Activated CD4-positive, CD25-positive, alpha-beta regulatory T cell treated with anti-CD3 and anti-CD28 coated beads, Interleukin-2, amount 50 U/mL, for 16 hours (primary cell): ENCODE measurements around the gene CTNNA2.

Source experiments
- DNase-seq: peaks from one replicate; pipeline ENCODE4 v3.0.0-alpha.2; 2020; ENCODE audit warnings: low read depth, low spot score

CTNNA2 gene

DNA sequence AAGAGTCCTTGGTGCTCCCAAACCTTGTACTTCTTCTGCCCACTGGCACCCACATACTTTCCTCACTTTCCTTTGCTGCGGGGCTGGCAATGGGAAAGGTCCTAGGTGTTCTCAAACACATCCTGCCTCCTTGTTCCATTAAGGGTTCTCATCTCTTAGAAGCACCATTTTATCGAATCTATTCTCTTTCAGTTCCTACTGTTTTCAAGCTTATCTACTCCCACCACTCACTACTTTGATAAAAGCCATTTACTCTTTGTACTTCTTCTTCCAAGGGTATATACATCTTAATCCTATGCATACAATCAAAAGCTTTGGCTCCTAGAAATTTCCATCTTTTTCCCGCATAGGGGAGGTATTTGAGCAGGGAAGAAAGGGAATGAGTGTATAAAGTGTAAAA lies 868.8 kb downstream of the CTNNA2 start:
- no peak for DNase-seq

DNA sequence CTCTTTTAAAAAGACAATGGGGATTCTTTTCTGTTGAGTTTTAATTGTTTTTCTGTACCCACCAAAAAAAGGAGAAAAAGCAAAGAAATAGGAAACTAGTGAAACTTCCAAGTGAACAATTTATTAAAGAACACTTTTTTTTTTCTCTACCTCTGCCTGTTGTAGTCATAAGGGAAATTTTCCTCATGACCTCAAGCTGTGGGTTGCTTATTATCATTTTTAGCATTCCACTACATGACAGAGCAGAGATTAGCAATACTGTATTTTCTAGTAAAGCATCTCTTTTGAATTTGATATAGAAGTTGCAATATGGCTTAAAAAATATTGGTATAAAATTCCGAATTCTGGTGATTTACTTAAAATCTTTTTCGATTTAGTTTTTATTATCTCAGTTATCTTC lies 879.6 kb downstream of the CTNNA2 start:
- DNase-seq: no peak

DNA sequence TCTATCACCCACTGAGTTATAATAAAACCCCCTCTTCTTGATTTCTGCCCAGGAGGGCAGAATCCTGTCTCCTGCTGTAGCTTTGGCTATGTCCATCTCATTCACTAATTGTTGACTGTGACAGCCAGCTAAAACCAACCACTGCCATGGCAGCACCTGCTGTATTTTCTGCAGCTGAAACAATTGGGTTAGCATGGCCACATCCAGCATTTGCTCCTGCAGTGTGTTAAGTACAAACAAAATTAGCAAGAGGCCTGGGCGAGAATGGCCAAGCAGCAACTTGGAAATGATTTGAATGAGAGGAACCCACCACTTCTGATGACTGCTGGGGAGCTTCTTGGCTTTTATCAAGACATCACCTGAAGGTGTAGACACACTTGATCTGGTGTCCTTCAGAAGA lies 881.1 kb downstream of the CTNNA2 start:
- no peak for DNase-seq

DNA sequence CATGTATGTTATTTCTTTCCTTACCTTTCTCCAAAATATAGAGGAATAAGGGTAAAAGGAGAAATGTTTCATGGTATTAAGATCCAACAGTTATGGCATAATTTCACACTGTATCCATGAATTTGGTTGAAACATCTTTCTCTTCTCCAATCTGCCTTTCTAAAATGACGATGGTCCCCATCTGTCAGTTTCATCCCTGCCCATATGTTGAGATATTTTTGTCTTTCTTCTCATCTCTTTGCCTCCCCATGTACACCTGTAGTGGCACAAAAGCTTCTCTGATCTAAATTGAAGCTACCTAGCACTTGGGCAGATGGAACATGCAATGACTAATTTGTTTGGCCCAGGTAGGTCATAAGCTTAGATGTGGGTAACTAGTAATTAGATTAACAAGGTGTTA lies 882.4 kb downstream of the CTNNA2 start:
- no peak for DNase-seq

DNA sequence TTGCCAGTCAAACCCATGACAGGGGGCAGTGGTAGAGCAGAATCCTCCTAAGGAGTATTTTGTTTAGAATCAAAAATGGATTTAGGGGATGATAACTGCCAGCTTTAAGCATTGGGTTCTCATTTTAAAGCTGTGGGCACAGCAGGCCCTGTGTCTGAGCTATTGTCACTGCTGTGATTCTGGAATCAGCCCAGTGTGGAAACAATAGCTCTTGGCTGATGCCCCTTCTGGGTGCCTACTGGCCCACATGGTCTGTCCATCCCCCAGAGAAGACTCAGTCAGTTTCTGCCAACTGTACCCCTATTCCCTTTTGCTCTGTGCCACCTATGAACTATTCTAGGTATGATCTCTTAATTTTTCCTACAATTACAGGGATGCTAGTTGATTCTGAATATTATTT lies 883.4 kb downstream of the CTNNA2 start:
- DNase-seq: no peak

DNA sequence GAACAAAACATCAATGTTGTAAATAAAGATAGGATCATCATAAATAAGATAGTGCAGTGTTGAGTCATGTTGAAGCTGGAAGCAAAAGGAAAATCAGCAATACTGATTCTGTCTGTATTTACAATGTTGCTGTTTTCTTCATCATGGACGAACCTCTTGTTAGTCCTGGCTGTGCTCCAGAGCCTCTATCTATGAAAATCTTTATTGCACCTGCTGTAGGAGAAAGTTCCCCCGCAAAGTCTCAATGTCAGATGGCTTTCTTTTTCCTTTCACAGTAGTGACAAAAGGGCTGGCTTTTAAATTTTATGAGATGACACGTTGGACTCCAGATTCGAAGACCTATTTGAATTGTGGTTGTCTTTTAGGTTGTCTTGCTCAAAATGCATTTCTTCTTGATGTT lies 890.2 kb downstream of the CTNNA2 start:
- no peak for DNase-seq

DNA sequence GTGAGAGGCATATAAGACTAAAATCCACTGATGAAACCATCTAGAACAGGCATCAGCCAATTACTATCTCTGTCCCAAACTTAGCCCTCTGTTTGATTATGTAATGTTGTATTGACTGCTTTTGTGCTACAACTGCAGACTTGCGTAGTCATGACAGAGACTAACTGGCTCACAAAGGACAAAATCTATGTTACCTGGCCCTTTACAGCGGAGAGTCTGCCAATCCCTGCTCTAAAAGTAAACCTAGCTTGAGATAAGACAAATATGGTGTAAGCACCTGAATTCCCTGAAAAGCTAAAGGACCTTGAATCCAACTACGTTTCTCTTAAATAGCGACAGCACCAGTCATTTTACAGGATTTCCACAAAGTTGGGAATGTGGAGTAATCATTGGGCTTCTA lies 894.5 kb downstream of the CTNNA2 start:
- no peak for DNase-seq

DNA sequence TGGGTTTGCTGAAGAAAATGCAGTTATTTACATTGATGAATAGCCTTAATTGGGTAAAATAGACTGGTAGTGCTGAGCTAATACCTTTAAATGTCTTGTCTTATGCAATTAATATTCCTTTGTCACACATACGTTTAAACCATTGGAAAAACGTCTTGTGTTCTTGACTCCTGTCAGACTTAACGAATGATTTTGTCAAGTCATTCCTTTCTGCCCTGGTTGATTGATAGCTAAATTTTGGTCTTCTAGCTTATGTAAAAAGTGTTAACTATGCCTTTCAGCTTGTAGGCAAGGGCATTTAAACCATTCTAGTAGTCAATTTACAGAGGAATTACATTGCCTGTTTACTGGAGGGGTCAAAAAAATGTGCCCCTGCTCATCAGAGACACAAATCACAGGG lies 897.5 kb downstream of the CTNNA2 start:
- no peak for DNase-seq

DNA sequence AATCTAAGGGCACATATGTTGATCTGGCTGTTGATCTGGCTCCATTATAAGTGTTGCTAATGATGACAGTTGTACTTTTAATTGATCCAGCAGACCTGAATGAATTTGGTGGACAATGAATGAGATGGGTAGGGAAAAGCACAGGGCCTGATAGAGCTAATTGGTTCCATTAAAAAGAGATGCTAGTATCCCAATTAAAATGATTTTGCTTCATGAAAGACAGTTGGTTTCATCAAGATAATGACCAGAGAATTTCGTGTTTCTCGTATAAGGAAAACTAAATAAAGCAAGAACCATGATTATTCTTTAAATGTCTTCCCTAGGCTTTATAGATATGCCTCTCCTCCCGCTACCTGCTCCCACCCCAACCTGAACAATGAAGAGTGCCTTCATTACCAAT lies 900.3 kb downstream of the CTNNA2 start:
- no peak for DNase-seq

DNA sequence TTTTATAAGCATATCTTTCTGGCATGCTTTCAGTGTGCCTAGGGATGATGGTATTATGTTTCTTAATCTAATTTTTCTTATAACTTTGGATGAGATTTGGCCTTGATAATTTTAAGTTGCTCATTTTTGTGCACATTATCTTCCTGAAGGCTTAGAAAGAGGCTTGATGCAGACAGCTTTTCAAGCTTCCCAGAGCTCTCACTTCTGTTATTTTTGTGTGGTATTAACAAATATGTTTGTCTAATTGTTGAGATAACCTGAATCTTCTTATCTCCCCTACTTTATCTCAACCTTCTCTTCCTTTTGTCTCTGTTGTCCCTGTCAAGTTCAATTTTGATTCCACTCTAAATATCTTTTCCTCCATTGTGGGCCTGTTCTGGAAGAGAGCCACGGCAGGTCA lies 904.9 kb downstream of the CTNNA2 start:
- DNase-seq: no peak

DNA sequence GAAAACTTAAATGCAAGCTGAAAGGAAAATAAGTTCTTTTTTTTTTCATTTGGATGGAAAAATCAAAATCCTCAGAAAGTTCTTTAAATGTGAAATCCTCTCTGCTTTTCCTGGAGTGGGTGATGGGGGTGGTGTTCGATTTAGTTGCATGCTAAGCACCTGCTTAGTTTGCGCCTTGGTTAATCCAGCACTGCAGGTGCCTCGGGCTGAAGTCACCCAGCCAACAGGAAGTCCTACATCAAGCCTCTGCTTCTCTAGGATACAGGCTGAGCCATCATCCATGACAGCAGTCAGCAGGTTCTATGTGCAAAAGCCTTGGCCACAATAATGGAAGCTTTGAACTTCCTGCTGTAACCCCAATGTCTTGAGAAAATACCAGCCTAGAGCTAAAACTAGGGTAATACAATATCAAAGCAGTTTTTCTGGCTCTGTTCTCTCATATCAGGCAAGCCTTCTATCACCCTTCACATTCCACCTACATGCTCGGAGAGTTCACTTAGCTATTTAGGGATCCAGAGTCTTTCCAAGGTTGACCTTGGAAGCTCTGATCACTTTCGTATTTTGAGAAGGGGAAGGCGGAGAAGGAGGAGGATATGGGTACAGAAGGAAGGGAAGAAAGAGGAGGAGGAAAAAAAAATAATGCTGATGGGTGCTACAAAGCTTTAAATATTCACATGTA lies 907.8 kb downstream of the CTNNA2 start:
- DNase-seq: no peak

DNA sequence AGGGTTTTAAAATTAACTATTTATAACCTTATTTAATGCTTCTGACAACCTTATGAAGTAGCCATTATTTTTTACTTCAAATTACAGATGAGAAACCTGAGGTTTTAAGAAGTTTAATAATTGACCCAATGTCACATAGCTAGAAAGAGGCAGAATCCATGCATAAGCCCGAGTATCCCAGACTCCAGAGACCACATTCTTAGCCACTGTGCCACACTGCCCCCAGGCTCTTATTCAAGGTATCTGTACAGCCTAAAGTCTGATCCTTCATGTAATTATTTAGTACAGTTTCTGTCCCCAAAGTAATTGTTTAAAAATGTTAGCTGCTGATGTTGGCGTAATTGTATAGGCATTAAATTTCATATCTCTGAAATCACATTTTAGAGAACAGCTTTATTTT lies 916.4 kb downstream of the CTNNA2 start:
- DNase-seq: no peak

DNA sequence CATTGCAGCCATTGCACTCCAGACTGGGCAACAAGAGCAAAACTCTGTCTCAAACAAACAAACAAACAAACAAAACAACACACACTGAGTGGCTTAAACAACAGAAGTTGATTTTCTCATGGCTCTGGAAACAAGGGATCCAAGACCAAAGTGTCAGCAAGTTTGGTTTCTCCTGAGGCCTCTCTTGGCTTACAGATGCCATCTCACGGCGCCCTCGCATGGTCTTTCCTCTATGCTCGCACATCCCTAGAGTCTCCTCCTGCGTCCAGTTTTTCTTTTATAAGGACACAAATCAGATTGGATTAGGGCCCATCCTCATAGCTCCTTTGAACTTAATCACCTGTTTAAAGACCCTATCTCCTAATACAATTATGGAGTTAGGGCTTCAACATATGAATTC lies 925.1 kb downstream of the CTNNA2 start:
- DNase-seq: no peak

DNA sequence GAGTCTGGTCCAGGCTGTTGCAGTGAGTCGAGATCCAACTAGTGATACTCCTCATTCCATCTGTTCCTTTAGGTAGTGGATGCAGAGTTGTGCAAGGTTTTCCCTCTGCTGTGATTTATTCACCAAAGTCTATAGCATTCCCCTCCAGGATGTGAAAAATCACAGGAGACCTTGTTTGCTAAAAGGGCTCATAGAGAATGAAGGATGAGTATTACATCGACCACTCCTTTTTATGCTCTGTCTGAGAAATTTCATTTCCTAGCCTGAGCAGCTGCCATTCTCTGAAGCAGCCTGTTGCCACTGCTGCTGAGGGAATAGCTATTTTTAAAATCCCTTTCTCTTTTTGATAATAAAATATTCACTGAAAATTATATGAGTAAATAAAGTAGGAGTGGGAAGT lies 925.8 kb downstream of the CTNNA2 start:
- DNase-seq: no peak

DNA sequence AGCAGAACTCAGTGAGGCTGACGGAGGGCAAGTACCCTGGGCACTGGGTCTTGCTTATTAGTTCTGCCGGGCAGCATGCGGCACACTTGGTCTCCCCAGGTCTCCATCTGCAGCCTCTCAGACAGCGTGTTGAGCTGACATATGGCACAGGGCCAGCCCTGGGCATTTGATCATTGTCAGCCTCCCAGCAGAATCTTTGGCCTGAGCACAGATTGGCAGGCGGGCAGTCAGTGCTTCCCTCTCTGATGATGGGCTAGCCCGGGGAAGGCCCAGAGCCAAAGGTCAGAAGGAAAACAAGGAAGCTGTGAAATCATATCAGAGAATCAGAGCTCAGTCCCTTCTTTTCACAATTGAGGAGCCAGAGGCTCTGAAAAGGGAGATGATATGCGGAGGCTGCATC lies 941.8 kb downstream of the CTNNA2 start:
- DNase-seq: no peak

DNA sequence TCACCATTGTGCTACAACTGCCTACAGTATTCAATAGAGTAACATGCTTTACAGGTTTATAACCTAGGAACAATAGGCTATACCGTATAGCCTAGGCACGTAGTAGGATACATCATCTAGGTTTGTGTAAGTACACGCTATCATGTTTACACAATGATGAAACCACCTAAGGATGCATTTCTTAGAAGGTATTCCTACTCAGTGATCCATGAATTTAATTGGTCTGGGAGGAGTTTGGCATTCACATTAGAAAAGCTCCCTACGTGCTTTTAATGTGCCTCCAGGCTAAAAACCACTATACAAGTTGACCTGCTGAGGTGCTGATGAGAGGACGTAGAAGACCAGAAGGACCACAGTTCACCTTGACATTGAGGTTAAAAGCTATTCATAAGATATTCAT lies 946.2 kb downstream of the CTNNA2 start:
- no peak for DNase-seq

DNA sequence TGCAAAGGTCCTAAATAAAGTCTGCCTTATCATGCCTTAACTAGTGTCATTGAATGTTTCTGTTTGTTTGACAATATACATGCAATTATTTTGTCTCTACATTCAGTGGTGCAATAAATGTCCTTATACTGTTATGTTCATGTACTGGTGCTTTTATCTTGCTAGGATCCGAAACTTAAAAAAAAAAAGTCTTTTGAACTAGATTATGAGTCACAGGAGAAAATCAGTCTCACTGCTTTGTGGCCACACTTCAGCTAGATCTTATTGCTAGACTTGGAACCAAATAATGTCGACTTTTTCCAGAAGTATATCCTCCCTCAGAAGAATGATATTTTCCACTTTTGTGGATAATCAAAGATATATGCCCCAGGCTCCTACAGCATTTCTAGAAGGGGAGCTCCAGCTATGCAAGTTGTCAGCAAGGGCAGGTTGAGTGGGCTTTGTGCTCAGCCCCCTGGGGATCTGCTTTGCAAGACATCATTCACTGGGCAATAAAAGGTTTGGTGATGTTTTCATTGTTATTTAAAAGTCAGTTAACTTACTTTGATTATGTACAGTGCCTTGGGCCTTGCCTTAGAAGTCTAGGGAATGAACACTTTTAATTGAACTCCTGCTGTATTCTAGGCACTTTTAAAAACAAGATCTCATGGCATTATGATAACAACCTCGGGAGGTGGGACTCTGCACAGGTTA lies 948.8 kb downstream of the CTNNA2 start:
- no peak for DNase-seq

DNA sequence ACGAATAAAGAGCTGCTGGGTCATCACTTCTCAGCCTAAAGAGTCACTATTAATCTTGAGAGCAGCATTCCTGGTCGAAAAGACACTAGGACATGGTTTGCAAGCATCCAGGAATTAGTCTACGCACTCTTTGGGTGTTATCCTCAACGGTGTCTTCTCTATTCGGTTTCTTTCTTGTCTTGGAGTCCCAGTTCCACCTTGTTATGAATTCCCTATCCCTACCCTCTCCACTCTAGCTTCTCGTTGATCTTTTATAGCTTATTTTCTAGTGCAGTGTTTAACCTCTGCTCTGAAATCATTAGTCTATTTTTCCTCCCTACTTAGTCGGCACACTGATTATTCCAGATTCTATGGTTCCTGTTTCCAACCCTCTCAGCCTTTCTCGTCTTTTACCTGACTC lies 949.8 kb downstream of the CTNNA2 start:
- DNase-seq: no peak

DNA sequence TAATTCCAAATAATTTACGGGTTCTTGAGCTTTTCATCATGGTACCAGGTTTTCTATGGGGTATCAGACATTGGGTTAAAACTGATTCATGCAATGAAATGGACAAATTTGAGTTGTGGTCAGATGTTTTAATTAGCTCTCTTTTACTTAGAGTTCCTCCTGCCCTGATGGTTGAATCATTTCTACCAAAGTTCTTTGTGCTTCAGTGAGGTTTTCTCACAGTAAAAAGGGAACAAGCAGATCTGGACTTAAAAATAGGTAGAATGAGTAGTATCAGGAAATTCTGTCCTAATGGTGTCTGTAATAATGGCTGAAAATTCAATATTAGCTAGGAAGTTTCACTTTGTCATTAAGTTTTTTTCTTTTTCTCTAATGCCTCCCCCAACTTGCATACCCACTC lies 951.4 kb downstream of the CTNNA2 start:
- DNase-seq: no peak

DNA sequence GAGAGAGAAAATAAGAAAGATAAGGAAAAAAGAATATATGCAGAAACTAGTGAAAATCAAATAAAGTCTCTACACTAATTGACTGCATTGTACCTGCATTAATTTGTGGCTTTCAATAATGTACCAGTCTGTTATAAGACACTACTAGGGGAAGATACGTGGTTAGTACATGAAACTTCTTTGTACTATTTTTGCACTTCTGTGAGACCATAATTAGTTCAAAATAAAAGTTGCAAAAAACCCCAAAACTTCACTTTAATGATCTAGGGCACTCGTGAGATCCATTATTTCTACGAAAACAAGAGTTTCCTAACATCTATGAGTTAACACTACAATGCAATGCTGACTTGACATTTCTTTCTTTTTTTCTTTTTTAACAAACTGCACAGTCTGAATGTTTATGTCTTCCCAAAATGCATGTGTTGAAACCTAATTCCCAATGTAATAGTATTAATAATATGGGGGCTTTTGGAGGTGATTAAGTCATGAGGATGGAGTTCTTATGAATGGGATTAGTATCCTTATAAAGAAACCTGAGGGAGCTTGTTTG lies 954.5 kb downstream of the CTNNA2 start:
- no peak for DNase-seq

DNA sequence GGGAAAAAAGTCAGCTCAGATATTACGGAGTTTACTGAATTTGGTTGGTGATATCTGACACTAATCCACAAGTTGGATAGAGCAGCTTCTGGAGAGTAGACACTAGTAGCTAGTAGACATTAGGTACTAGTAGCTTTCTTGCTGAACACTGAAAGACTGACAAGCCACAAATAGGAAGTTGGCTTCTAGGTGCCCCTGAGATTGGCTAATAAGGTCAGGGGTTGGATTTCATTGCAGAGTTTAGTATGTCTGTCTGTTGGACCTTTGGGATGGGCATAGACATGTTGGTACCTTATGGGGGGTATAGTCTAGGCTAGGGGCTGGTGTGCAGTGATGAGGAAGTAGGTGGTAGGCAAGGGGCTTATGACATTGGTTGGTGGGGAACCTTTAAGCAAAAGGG lies 956.6 kb downstream of the CTNNA2 start:
- DNase-seq: no peak

DNA sequence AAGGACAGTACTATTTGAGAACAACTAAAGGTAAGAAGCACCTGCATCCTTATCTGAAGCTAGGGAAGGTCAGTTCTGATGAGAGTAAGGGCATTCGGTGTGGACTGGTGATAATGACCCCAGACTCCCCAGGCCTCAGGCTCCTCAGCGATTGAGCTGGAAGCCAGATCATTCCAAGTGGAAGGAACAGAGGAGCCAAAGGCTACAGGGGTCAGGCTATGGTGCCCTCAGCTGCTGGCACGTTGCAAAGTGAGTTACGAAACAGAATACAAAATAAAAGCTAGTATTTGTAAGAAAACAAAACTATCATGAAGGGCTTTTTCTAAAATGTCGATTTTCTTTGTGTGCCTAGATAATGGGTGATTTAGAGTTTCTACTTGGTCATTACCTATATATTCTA lies 960.2 kb downstream of the CTNNA2 start:
- DNase-seq: no peak

DNA sequence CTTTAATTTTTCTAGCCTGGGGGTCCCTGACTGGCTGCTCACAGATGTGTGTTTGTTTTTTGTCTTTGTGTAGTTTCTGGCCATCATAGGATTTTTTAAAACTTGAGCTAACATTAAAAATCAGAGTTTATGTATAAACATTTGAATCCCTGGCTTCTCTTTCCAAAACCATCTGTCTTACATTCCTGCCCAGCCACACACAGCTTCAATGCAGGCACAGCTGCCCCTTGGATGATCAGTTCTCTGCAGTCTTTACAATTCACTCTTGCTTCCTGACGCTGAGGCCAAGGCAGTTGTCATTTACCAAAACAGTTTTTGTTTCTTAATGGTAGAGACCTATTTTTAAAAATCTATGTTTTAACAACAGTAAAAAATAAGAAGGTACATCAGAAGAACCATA lies 960.9 kb downstream of the CTNNA2 start:
- DNase-seq: no peak

DNA sequence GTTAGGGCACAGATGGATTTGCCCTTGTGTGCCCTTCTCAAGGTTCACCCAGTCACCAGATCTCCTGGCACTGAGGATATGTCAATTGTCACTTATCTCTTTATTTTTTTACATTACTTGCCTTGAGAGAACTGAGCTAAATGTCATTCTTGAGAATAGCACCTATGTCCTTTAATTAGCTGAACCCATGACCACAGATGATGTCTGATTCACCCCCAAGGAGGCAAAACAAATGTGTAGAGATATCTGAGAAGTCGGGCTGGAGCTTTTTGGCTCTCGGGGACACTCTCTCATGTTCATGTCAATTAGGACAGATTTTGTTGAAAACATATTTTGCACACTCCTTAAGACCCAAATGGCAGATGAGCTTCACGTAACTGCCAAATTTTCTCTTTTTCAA lies 963.1 kb downstream of the CTNNA2 start:
- no peak for DNase-seq
